ENCODE measurements around the gene BECN2. TPM values are rescaled to one million over a fixed set of nuclear protein-coding genes. Genes with fewer than 3 reads are reported as not detected.

Gene BECN2
- total RNA-seq, 2 donors from 2014 or later, result not detected

- peaks cover 0 to 5% of the 10 kb centered on the region in 2 donors for H3K27me3 Mint-ChIP-seq
- DNase-seq (ENCODE audit: low spot score), result no peak
- ATAC-seq, result no peak
- H3K9me3 Mint-ChIP-seq, result no peaks in the 10 kb centered on the region
- H3K4me1 Mint-ChIP-seq (ENCODE audit: low read depth in 2 of 2), result peaks cover 0 to 6% of the 10 kb centered on the region in 2 donors
- H3K36me3 Mint-ChIP-seq, result no peaks in the 10 kb centered on the region
- H3K27ac Mint-ChIP-seq, result no peak overlapping the region
- H3K4me3 Mint-ChIP-seq, result no peak overlapping the region
Observed at GRCh38 chr1:241997401-241997998, 39.9 kb downstream of the BECN2 start.

DNA sequence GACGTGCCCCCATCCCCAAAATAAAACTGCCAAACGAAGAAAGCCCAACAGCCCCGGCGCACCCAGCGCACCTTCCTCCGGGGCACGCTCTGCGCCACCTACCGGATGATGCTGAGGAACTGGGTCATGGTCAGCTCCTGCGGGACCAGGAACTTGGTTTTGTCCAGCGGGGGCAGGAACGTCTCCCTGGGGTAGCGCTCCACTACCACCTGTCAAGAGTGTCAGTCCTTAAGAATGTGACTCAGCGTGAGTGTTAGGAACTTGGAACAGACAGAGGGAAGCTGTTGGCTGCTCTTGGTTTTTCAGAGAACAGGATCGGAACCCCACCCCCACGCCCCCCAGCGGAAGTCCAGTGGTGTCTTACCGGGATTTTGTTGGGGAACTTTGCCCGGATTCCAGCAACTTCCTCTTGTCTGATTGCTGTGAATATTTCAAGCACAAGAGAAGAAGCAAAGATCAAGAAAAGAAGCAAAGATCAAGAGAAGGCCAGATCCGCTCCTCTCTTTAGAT is 40.9 kb downstream of the BECN2 start:
- Mint-ChIP-seq H3K4me1 (ENCODE audit: low read depth in 2 of 2) (peaks cover 0 to 6% of the 10 kb centered on the region in 2 donors), H3K4me3 (peak overlapping the region; percentile 58), H3K36me3 (no peaks in the 10 kb centered on the region), H3K9me3 (no peaks in the 10 kb centered on the region), H3K27me3 (peaks cover 0 to 6% of the 10 kb centered on the region in 2 donors), H3K27ac (peak overlapping the region in 1 of 2 donors; percentile 50)
- ATAC-seq (peak; percentile 65 to 77), DNase-seq (ENCODE audit: low spot score) (no peak)

GRCh38 chr1:241999026-241999425 is 41.5 kb downstream of the BECN2 start, which contains the start of gene MAP1LC3C:
TSS of gene MAP1LC3C (minus strand) at chr1:241999098. CDS start at chr1:241999008, 90 bp downstream.
- peak within 1 kb of the TSS; percentile 58 for H3K4me3 Mint-ChIP-seq
- peak within 1 kb of the TSS in 1 of 2 donors; percentile 50 for H3K27ac Mint-ChIP-seq
- H3K9me3 Mint-ChIP-seq, result no peaks in the 10 kb centered on the region
- DNase-seq (ENCODE audit: low spot score) (no peak), ATAC-seq (no peak)
- H3K4me1 Mint-ChIP-seq (ENCODE audit: low read depth in 2 of 2), result peaks cover 0 to 6% of the 10 kb centered on the region in 2 donors
- H3K36me3 Mint-ChIP-seq, result no peaks in the 10 kb centered on the region
- peaks cover 0 to 6% of the 10 kb centered on the region in 2 donors for H3K27me3 Mint-ChIP-seq

DNA sequence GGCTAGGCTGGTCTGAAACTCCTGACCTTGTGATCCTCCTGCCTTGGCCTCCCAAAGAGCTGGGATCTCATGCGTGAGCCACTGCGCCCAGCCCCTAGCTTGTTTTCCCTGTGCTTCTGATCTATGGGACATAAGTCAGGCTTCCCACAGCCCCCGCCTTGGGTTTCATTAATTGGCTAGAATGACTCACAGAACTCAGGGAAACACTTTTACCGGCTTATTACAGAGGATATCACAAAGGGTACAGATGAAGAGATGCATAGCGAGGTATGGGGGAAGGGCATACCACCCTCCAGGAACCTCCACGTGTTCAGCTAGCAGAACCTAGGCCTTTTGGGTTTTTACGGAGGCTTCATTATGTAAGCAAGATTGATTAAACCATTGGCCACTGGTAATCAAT is 42.9 kb downstream of the BECN2 start:
- no peak for ATAC-seq
- no peak for DNase-seq (ENCODE audit: low spot score)
- Mint-ChIP-seq H3K4me1 (ENCODE audit: low read depth in 2 of 2) (peaks cover 0 to 6% of the 10 kb centered on the region in 2 donors), H3K27me3 (peaks cover 0 to 6% of the 10 kb centered on the region in 2 donors), H3K36me3 (no peaks in the 10 kb centered on the region), H3K9me3 (no peaks in the 10 kb centered on the region), H3K4me3 (no peak overlapping the region), H3K27ac (no peak overlapping the region)

DNA sequence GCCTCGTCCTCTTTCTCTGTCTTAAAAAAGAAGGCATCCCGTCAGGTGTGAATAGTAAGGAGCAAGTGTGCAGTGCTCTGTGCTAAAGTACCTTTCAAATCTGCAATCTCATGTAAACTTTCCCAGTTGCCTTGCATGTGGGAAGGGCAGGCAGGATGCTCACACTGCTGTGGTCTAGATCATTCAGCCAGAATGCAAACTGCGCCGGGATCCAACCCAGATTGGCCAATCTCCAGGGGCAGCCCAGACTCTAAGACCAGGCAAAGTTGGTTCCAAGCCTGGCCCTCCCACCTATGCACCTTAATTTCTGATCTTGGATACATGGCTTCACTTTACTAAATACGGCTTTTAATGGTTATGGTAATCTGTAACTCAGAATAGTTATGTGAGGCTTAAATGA is 44.5 kb downstream of the BECN2 start:
- H3K9me3 Mint-ChIP-seq, result no peaks in the 10 kb centered on the region
- H3K27ac Mint-ChIP-seq, result no peak overlapping the region
- ATAC-seq, result no peak
- H3K27me3 Mint-ChIP-seq, result peaks cover 0 to 5% of the 10 kb centered on the region in 2 donors
- no peak for DNase-seq (ENCODE audit: low spot score)
- H3K4me3 Mint-ChIP-seq, result no peak overlapping the region
- H3K36me3 Mint-ChIP-seq, result no peaks in the 10 kb centered on the region
- H3K4me1 Mint-ChIP-seq (ENCODE audit: low read depth in 2 of 2), result peaks cover 0 to 6% of the 10 kb centered on the region in 2 donors

DNA sequence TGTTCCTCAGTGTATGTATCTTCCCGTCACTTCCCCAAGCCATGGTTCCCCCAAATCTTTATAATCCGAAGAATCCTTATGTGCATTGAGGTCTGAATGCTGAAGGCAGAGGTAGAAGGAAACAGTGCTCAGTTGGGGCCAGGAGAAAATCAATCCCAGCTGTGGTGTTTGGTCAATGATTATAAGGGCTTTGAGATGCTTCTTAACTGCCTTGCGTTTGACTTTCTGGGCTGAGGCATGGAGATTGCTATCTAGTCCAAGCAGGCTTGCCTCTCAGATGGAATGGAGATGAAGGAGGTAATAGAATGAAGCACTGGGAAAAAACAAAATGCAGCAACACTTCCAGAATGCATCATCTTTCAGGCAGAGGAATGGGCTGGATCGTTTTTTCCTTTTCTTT is 44.9 kb downstream of the BECN2 start:
- Mint-ChIP-seq H3K27me3 (peaks cover 0 to 5% of the 10 kb centered on the region in 2 donors), H3K4me1 (ENCODE audit: low read depth in 2 of 2) (peaks cover 0 to 6% of the 10 kb centered on the region in 2 donors), H3K36me3 (no peaks in the 10 kb centered on the region), H3K9me3 (no peaks in the 10 kb centered on the region), H3K4me3 (no peak overlapping the region), H3K27ac (no peak overlapping the region)
- no peak for ATAC-seq
- no peak for DNase-seq (ENCODE audit: low spot score)

DNA sequence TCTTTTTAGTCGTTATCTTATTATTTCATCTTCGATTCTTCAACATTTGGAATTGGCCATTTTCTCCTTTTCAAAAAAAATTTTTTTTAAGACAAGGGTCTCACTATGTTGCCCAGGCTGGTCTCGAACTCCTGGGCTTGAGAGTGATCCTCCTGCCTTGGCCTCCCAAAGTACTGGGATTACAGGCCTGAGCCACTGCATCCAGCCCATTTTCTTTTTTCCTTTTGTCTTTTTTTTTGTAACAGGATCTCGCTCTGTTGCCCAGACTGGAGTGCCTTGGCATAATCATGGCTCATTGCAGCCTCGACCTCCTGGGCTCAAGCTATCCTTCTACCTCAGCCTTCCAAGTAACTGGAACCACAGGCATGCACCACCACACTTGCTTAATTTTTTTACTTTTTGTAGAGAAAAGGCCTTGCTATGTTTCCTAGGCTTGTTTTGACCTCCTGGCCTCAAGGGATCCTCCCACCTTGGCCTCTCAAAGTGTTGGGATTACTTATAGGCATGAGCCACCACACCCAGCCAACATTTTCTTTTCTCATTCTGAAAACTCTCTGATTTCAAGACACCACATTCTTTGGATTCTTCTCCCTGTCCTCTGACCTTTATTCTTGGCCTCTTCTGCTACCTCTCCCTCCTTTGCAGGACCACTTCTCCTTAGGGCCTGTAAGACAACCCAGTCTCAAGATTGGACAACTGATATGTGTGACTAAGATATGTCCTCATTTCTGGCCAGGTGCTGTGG is 47.4 kb downstream of the BECN2 start:
- H3K9me3 Mint-ChIP-seq, result no peaks in the 10 kb centered on the region
- no peak for DNase-seq (ENCODE audit: low spot score)

GRCh38 chr1:242005866-242006535 is 48.4 kb downstream of the BECN2 start:
- no peaks in the 10 kb centered on the region for H3K9me3 Mint-ChIP-seq
- no peak overlapping the region for H3K27ac Mint-ChIP-seq
- H3K27me3 Mint-ChIP-seq, result peaks cover 7% of the 10 kb centered on the region in 2 donors
- H3K4me1 Mint-ChIP-seq (ENCODE audit: low read depth in 2 of 2), result no peaks in the 10 kb centered on the region
- no peak for ATAC-seq
- no peak overlapping the region for H3K4me3 Mint-ChIP-seq
- H3K36me3 Mint-ChIP-seq, result no peaks in the 10 kb centered on the region
- DNase-seq (ENCODE audit: low spot score), result no peak

More for the DNA sequence above, 47.4 kb downstream of the BECN2 start:
- Mint-ChIP-seq H3K27me3 (peaks cover 4 to 7% of the 10 kb centered on the region in 2 donors), H3K36me3 (no peaks in the 10 kb centered on the region), H3K4me3 (no peak overlapping the region), H3K4me1 (ENCODE audit: low read depth in 2 of 2) (no peaks in the 10 kb centered on the region), H3K27ac (no peak overlapping the region)
- no peak for ATAC-seq

- ATAC-seq (no peak), DNase-seq (ENCODE audit: low spot score) (no peak)
- no peaks in the 10 kb centered on the region for H3K36me3 Mint-ChIP-seq
- H3K27ac Mint-ChIP-seq, result no peak overlapping the region
- no peak overlapping the region for H3K4me3 Mint-ChIP-seq
- peaks cover 7% of the 10 kb centered on the region in 2 donors for H3K27me3 Mint-ChIP-seq
- no peaks in the 10 kb centered on the region for H3K9me3 Mint-ChIP-seq
- H3K4me1 Mint-ChIP-seq (ENCODE audit: low read depth in 2 of 2), result no peaks in the 10 kb centered on the region
Observed at GRCh38 chr1:242006976-242007375, 49.4 kb downstream of the BECN2 start.

Other genes starting within 250 kb of the BECN2 start
- gene EXO1, start 109.6 kb upstream of the BECN2 start, total RNA-seq, result 10 to 100 TPM; 23.7 to 55.0 TPM
- not detected for gene MAP1LC3C, start 41.3 kb downstream of the BECN2 start, total RNA-seq